Mononuclear cell (primary cell): ENCODE results near the gene ATP13A3. TPM values are rescaled to one million over a fixed set of nuclear protein-coding genes. Genes with fewer than 3 reads are reported as not detected.

Experiments used
- H3K27me3 ChIP-seq: 2 replicates; pipeline ENCODE4 v1.6.0; 2011; ENCODE audit warnings: low read length, control low read depth; ENCODE audit not compliant: insufficient read depth
- H3K4me1 ChIP-seq: 2 replicates; pipeline ENCODE4 v1.5.1; 2011; ENCODE audit warnings: mild to moderate bottlenecking, low read length, control low read depth; ENCODE audit not compliant: insufficient read depth
- H3K4me3 ChIP-seq: 2 replicates; pipeline ENCODE4 v1.5.1; 2011; ENCODE audit warnings: mild to moderate bottlenecking, low read length, moderate library complexity
- H3K9me3 ChIP-seq: 2 replicates; pipeline ENCODE4 v1.5.1; 2011; ENCODE audit warnings: low read depth, mild to moderate bottlenecking, control low read depth, low read length
- total RNA-seq: library from RNA; depleted of rRNA; stranded (reverse); fragments of >200 nt; gene quantifications from one replicate; pipeline ENCODE4 v1.2.3, GENCODE V29; 2012

Gene ATP13A3
- total RNA-seq, 1 donor, result 179 TPM

DNA sequence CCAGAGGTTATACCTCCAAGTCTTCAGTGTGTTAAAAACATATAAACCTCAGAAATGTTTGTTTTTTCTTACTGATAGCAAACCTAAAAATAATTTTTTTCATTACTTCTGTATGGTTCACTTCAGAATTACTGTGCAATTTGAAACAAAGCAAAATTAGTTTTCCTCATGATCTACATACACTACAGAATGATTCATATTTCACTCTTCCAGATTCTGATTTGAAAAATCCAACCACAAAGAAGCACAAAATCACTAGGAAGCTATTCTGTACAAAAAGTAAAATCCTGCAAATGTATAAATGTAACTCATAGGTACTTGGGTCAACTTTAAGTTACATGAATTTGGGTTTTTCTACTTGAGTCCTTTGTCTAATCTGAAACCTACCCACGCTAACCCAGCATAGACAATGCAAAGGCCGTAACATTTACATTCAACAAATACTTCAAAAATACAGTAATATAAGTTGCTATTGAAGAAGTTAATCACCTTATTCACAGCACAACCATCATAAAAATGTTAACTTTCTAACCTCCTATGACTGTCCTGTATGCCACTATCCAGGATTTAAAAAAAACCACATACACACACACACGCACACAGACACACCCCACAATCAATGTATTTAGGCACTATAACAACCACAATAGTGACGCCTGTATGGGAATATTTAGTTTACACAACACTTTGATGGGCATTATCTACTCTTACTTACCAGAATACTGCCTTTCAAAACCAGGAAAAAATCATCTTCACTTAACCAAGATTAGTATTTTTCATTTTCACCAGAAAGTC lies 11.5 kb downstream of the ATP13A3 start:
- H3K4me3 ChIP-seq, result no peak overlapping the region
- no peaks in the 10 kb centered on the region for H3K9me3 ChIP-seq
- peaks cover 7% of the 10 kb centered on the region for H3K4me1 ChIP-seq
- no peaks in the 10 kb centered on the region for H3K27me3 ChIP-seq

DNA sequence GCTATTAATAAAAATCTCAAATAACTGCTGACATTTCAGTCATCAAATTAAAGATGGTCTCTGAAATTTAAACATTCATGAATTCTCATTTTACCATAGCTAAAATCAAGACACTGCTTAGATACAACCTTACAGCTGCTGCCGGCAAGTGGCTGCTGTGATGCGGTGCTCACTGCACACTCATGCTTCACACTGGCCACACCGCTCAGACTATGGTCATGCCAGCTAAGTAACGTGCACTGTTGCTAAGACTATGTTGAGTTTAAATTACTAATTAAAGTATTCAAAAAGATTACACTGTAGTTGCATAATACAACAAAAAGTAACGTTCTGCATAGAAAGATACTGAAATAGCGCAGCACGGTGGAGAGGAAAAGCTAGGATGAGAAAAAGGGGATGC lies 12.1 kb downstream of the ATP13A3 start:
- Histone ChIP-seq H3K4me1 (peaks cover 7% of the 10 kb centered on the region), H3K27me3 (no peaks in the 10 kb centered on the region), H3K4me3 (no peak overlapping the region), H3K9me3 (no peaks in the 10 kb centered on the region)

DNA sequence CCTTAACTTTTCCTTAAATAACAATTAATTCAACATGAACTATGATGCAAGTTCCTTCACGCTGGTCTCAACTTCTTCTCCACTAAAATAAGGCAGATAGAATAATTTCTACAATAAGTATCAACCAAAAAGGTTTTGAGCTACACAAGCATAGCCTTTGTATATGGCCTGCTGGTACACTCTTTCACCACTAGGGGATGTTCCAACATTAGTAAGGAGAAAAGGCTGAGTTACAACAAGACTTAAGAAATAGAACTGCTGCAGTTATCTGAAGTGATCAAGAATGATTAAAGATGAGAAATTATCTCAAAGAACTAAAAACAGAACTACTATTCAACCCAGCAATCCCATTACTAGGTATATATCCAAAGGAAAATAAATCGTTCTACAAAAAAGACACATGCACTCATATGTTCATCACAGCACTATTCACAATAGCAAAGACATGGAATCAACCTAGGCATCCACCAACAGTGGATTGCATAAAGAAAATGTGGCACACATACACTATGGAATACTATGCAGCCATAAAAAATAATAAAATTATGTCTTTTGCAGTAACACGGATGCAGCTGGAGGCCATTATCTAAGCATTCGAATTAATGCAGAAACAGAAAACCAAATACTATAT lies 14.4 kb downstream of the ATP13A3 start:
- Histone ChIP-seq H3K4me3 (no peak overlapping the region), H3K4me1 (peaks cover 7% of the 10 kb centered on the region), H3K9me3 (no peaks in the 10 kb centered on the region), H3K27me3 (no peaks in the 10 kb centered on the region)

DNA sequence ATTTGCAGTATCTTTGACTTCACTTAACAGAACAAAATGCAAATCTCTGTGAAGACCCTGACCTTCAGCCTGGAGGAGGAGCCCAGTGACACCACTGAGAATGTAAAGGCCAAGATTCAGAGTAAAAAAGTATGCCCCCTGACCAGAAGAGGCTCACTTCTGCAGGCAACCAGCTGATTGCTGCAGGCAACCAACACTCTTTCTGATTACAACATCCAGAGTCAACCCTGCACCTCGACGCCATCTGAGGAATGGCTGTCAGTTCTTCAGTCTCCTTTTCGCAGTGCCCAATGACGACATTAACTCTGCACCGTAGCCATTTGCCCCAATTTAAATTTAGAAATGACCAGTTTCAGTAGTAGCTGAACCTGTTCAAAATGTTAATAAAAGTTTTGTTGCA lies 14.9 kb downstream of the ATP13A3 start:
- peaks cover 7% of the 10 kb centered on the region for H3K4me1 ChIP-seq
- no peaks in the 10 kb centered on the region for H3K27me3 ChIP-seq
- no peaks in the 10 kb centered on the region for H3K9me3 ChIP-seq
- H3K4me3 ChIP-seq, result no peak overlapping the region

DNA sequence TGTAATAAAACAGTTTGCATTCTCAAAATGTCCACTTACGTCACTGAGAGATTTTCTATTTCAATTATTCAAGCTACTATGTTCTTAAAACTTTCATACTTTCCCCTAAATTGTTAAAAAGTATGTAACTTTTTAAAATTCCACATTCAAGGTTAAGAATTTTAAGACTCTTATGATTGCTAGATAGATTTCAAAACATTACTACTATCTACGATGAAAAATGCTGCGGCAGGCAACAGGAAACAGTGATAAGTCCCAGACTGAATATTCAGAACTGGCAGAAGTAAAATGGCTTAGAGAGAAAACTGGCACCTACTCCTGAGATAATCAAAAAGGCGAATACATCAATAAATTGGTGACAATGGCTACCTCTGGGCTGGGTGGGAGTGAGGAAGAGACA lies 16.2 kb downstream of the ATP13A3 start:
- peaks cover 14% of the 10 kb centered on the region for H3K4me1 ChIP-seq
- no peaks in the 10 kb centered on the region for H3K9me3 ChIP-seq
- H3K4me3 ChIP-seq, result no peak overlapping the region
- no peaks in the 10 kb centered on the region for H3K27me3 ChIP-seq

DNA sequence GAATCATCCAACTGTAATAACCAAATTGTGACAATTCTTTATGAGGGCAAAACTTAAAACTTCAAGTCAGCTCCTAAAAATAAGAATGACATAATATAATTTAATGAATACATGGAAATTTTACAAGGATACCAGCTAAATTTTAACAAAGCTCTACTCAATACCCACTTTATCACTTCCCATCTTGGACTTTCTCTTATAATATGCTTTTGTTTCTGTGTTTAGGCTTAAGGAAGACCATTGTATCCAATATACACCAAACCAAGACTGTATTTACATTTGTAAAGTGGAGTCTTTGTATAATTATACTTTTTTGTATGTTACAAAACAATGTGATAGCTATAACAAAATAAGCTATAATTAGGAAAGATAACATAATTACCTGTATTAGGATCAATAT lies 16.8 kb downstream of the ATP13A3 start:
- Histone ChIP-seq H3K4me1 (peaks cover 14% of the 10 kb centered on the region), H3K4me3 (no peak overlapping the region), H3K27me3 (no peaks in the 10 kb centered on the region), H3K9me3 (no peaks in the 10 kb centered on the region)

DNA sequence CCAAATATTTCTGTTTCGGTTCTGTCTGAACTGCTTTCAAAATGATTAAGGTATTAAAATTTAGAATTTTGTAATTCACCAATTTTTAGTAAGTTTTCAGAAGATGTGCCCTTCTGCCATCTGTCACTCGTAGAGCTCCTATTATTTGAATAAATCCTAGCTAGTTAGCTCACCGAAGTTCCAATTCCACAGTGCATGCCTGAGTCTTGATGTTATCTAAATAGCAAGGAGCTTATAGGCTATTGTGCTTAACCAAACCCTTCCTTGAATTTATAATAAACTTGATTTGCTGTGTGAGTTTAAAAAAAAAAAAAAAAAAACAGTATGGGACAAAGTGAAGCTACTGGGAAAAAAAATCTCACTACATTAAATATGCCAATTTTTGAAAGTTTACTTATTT lies 18.7 kb downstream of the ATP13A3 start:
- peaks cover 14% of the 10 kb centered on the region for H3K4me1 ChIP-seq
- H3K9me3 ChIP-seq, result no peaks in the 10 kb centered on the region
- no peak overlapping the region for H3K4me3 ChIP-seq
- H3K27me3 ChIP-seq, result no peaks in the 10 kb centered on the region

DNA sequence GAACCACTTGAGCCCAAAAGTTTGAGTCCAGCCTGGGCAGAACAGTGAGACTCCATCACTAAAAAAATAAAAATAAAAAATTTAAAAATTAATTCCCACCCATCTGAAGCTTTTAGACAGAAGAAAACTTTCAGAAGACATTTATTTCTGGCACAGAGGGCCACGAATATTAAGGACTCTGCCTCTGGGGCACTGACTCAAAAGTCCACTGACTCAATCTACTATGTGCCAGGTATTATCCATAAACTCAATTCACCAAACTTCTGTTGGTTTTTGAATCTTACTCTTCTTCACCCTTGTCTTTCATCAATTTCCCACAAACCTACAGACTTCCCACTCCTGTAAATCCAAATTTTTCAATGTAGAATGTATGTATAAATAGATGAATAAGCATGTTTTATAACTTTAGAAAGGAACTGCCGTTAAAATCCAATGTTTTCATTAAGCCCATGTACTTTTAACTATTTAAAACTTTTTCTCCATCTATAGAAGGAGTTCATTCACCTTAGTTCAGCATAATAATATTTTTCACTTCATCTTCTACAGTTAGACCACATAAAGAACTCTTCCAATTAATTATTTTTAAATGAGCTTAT lies 19.9 kb downstream of the ATP13A3 start:
- peaks cover 11% of the 10 kb centered on the region for H3K4me1 ChIP-seq
- no peak overlapping the region for H3K4me3 ChIP-seq
- H3K9me3 ChIP-seq, result no peaks in the 10 kb centered on the region
- no peaks in the 10 kb centered on the region for H3K27me3 ChIP-seq

DNA sequence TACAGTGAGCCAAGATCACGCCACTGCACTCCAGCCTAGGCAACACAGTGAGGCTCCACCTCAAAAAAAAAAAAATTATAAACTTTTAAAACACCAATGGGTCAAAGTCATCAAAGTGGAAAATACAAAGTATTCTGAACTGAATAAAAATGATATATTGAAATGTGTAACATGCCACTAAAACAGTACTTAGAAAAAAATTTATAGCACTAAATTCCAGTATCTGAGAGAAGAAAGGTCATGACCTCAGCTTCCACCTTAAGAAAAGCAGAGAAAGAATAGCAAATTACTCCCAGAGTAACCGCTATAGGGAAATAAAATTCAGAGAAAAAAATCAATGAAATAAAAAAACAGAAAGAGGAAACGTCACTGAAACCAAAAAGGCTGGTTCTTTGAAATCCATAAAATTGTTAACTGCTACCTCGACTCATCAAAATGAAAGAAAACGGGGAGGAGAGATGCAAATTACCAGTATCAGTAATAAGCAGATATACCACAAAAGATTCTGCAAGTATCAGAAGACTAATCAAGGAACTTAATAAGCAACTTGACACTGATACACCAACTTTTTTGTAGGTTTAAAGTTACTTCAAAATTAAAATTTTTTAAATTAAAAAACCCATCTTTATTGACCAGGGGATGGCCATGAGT lies 20.8 kb downstream of the ATP13A3 start:
- H3K4me3 ChIP-seq, result no peak overlapping the region
- peaks cover 7% of the 10 kb centered on the region for H3K4me1 ChIP-seq
- H3K9me3 ChIP-seq, result no peaks in the 10 kb centered on the region
- no peaks in the 10 kb centered on the region for H3K27me3 ChIP-seq

DNA sequence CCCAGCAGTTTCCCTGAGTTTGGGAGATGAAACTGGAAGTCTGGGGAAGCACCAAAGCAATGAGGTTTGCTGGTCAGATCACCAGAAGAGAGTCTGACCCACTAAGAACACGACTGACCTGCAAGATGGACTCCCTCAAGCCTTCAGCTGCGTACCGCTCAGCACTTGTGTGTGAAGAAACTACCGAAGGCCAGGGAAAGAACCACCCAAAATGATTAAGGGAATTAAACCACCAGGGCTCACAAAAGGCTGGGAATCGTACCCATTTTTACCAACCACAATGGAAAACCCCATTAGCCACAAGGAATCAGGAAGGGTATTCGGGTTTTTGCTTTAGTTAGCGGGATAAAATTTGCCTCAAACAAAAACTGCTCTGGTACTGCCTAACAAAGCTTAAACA lies 21.6 kb downstream of the ATP13A3 start:
- H3K4me3 ChIP-seq, result no peak overlapping the region
- H3K4me1 ChIP-seq, result peaks cover 7% of the 10 kb centered on the region
- no peaks in the 10 kb centered on the region for H3K27me3 ChIP-seq
- H3K9me3 ChIP-seq, result no peaks in the 10 kb centered on the region

DNA sequence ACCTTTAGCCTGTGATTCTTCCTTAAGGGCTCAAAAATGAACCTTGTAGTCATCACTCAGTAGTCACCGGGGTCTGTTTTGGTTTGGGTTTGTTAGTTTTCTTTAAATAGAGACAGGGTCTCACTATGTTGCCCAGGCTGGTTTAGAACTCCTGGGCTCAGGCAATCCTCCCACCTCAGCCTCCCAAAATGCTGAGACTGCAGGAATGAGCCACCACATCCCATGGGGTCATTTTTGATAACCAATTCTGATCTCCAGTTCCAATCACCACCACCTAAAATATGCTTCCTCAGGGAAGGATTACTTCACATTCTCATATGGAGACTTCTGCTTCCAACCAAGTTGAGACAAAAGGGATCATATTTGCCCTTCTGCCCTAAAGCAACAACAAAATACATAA lies 22.1 kb downstream of the ATP13A3 start:
- H3K9me3 ChIP-seq, result no peaks in the 10 kb centered on the region

DNA sequence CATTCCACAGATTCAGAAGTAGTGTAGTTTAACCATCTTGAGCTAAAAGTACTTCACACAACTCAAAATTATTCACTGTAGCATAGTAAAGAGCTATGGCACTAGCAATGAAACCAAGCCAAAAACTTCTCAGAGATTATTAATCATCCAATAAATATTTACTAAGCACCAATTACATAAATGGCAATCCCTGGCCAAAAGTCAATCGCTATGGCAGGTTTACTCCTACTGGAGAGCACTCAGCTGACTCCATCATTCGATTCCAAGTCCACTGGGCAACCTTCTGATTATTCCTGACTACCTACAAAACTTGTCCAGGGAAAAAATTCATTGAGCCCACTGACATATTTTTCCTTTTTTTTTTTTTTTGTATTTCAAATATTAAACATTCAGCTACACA lies 23.9 kb downstream of the ATP13A3 start:
- Histone ChIP-seq H3K4me3 (no peak overlapping the region), H3K4me1 (peaks cover 7% of the 10 kb centered on the region), H3K27me3 (no peaks in the 10 kb centered on the region), H3K9me3 (no peaks in the 10 kb centered on the region)

More for the DNA sequence above, 22.1 kb downstream of the ATP13A3 start:
- H3K4me1 ChIP-seq, result peaks cover 7% of the 10 kb centered on the region
- H3K27me3 ChIP-seq, result no peaks in the 10 kb centered on the region
- no peak overlapping the region for H3K4me3 ChIP-seq

DNA sequence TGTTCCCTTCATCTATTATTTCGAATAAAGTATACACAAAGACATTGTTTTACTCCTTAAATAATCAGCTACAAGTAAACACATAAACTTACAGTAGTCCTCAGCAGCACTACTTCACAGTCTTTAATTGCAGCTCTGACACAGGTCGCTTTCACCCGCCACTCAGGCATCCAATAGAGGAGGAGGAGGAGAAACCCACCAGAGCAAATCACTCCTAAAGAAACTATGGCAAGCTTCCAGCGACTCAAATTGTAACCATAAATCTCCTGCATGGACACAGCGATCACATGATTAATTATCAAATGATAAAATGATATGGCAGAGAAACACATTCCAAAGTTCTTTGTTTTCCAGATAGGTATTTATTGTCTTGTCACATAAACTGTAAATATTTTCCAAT lies 26.2 kb downstream of the ATP13A3 start:
- H3K27me3 ChIP-seq, result no peaks in the 10 kb centered on the region
- no peaks in the 10 kb centered on the region for H3K9me3 ChIP-seq
- no peak overlapping the region for H3K4me3 ChIP-seq
- H3K4me1 ChIP-seq, result no peaks in the 10 kb centered on the region

DNA sequence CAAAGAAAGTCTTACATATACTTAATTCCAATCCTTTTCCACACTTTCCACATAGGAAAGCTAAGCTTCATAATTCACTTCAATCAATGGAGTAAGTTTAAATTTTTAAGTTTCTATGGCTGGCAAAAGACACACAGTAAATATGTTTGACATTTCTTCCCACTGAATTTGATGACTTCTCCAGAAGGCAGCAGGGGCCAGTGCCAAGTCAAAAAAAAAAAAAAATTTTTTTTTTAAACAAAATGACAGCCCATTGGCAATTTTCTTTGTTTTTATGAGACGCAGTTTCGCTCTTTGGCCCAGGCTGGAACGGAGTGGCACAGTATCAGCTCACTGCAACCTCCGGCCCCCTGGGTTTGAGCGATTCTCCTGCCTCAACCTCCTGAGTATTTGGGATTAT lies 28.7 kb downstream of the ATP13A3 start:
- H3K4me3 ChIP-seq, result no peak overlapping the region
- no peaks in the 10 kb centered on the region for H3K4me1 ChIP-seq
- no peaks in the 10 kb centered on the region for H3K27me3 ChIP-seq
- no peaks in the 10 kb centered on the region for H3K9me3 ChIP-seq

DNA sequence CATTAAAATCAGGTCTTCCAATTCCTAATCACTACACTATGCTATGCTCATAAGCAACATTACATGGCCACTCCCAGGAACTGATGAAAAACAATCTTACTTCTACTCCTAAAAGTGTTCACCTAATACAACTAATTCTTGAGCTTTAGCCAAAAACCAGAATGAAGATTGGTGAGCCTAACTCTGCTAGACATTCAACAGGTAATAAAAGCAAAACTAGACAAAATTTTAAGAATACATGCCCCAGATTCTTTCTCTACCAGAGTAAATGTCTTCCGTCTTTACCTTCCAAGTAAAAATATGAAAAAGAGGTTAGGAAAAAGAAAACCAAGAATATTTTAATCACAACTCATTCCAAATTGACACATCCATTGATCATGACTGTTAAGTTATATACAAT lies 31.3 kb downstream of the ATP13A3 start:
- Histone ChIP-seq H3K4me3 (no peak overlapping the region), H3K9me3 (no peaks in the 10 kb centered on the region), H3K4me1 (no peaks in the 10 kb centered on the region), H3K27me3 (no peaks in the 10 kb centered on the region)
